Upper lobe of left lung (tissue), 4 donors: Measurements from ENCODE around the gene RPL37.

Experiments
- CTCF ChIP-seq, 6 experiments: fragments of 450-650 bp in 4 of 6; fragments of 200-600 bp in 2 of 6; sonication (generic) in 2 of 6; IDR thresholded peaks; one replicate each; pipeline ENCODE4 v1.5.1; 2016 to 2019; ENCODE audit warnings: antibody characterized with exemption in 6 of 6
- EP300 ChIP-seq, 4 donors: sonication (generic); formaldehyde crosslinking; IDR thresholded peaks; one replicate each; pipeline ENCODE4 v1.5.1; 2017; ENCODE audit warnings: antibody characterized with exemption in 4 of 4, control low read depth in 2 of 4
- POLR2A ChIP-seq, 4 donors: fragments of 450-650 bp; IDR thresholded peaks; one replicate each; pipeline ENCODE4 v1.5.1; 2016 to 2017; ENCODE audit warnings: antibody characterized with exemption in 4 of 4, mild to moderate bottlenecking in 2 of 4
- POLR2AphosphoS5 ChIP-seq, 2 donors: sonication (generic); formaldehyde crosslinking; IDR thresholded peaks; one replicate each; pipeline ENCODE4 v1.5.1; 2017; ENCODE audit warnings: antibody characterized with exemption in 2 of 2

GRCh38 chr5:40853632-40854192 is 18.7 kb upstream of the RPL37 start:
- TF ChIP-seq EP300 (IDR thresholded peaks at IDR 0.05), result no peak
- no peak for TF ChIP-seq POLR2AphosphoS5 (IDR thresholded peaks at IDR 0.05)
- no peak for TF ChIP-seq CTCF (IDR thresholded peaks at IDR 0.05)
- no peak for TF ChIP-seq POLR2A (IDR thresholded peaks at IDR 0.05)
